Activated naive CD8-positive, alpha-beta T cell (primary cell): ENCODE results near the gene MALL.
"Not testable (repeated sequence)": the region's sequence is repeated elsewhere in the genome, so short reads cannot be mapped to it uniquely, and the experiment has no call there.

Experiments used
- H3K27ac Mint-ChIP-seq: one replicate; pipeline ENCODE4 v1.8.0; 2021; ENCODE audit warnings: mixed read lengths
- H3K27me3 Mint-ChIP-seq: one replicate; pipeline ENCODE4 v1.8.0; 2021; ENCODE audit warnings: mixed read lengths
- H3K36me3 Mint-ChIP-seq: one replicate; pipeline ENCODE4 v1.8.0; 2021; ENCODE audit warnings: mixed read lengths
- H3K4me1 Mint-ChIP-seq: one replicate; pipeline ENCODE4 v1.8.0; 2021; ENCODE audit warnings: low read depth, mixed read lengths
- H3K4me3 Mint-ChIP-seq: one replicate; pipeline ENCODE4 v1.8.0; 2021; ENCODE audit warnings: mild to moderate bottlenecking, mixed read lengths
- H3K9me3 Mint-ChIP-seq: one replicate; pipeline ENCODE4 v1.8.0; 2021; ENCODE audit warnings: low read depth, mixed read lengths

The MALL gene

GRCh38 chr2:110094884-110095534 is 20.6 kb downstream of the MALL start:
- not testable (repeated sequence) for H3K4me3 Mint-ChIP-seq, H3K36me3 Mint-ChIP-seq, H3K9me3 Mint-ChIP-seq, H3K27me3 Mint-ChIP-seq, H3K27ac Mint-ChIP-seq, H3K4me1 Mint-ChIP-seq

GRCh38 chr2:110093924-110094323 is 21.7 kb downstream of the MALL start:
- H3K9me3 Mint-ChIP-seq, H3K4me3 Mint-ChIP-seq, H3K27me3 Mint-ChIP-seq, H3K27ac Mint-ChIP-seq, H3K36me3 Mint-ChIP-seq, H3K4me1 Mint-ChIP-seq: not testable (repeated sequence)

- H3K36me3 Mint-ChIP-seq, H3K4me3 Mint-ChIP-seq, H3K27me3 Mint-ChIP-seq, H3K27ac Mint-ChIP-seq, H3K9me3 Mint-ChIP-seq, H3K4me1 Mint-ChIP-seq: not testable (repeated sequence)
Measured at GRCh38 chr2:110090164-110090563, 25.5 kb downstream of the MALL start.

GRCh38 chr2:110083757-110084156 is 31.9 kb downstream of the MALL start:
- H3K27me3 Mint-ChIP-seq, H3K9me3 Mint-ChIP-seq, H3K4me3 Mint-ChIP-seq, H3K27ac Mint-ChIP-seq, H3K36me3 Mint-ChIP-seq, H3K4me1 Mint-ChIP-seq: not testable (repeated sequence)

- not testable (repeated sequence) for H3K27ac Mint-ChIP-seq, H3K36me3 Mint-ChIP-seq, H3K4me1 Mint-ChIP-seq, H3K9me3 Mint-ChIP-seq, H3K4me3 Mint-ChIP-seq, H3K27me3 Mint-ChIP-seq
Measured at GRCh38 chr2:110083162-110083561, 32.5 kb downstream of the MALL start.

GRCh38 chr2:110078104-110078503 is 37.5 kb downstream of the MALL start:
- H3K36me3 Mint-ChIP-seq, H3K27me3 Mint-ChIP-seq, H3K4me3 Mint-ChIP-seq: not testable (repeated sequence)

GRCh38 chr2:110075896-110076295 is 39.7 kb downstream of the MALL start:
- not testable (repeated sequence) for H3K4me3 Mint-ChIP-seq, H3K9me3 Mint-ChIP-seq, H3K36me3 Mint-ChIP-seq, H3K27ac Mint-ChIP-seq, H3K4me1 Mint-ChIP-seq, H3K27me3 Mint-ChIP-seq

More at GRCh38 chr2:110078104-110078503, 37.5 kb downstream of the MALL start:
- H3K27ac Mint-ChIP-seq, H3K4me1 Mint-ChIP-seq, H3K9me3 Mint-ChIP-seq: not testable (repeated sequence)

- not testable (repeated sequence) for H3K9me3 Mint-ChIP-seq, H3K27ac Mint-ChIP-seq, H3K4me1 Mint-ChIP-seq, H3K36me3 Mint-ChIP-seq, H3K4me3 Mint-ChIP-seq, H3K27me3 Mint-ChIP-seq
Measured at GRCh38 chr2:110069869-110070268, 45.8 kb downstream of the MALL start.

GRCh38 chr2:110068153-110068552 is 47.5 kb downstream of the MALL start:
- not testable (repeated sequence) for H3K27me3 Mint-ChIP-seq, H3K4me3 Mint-ChIP-seq, H3K27ac Mint-ChIP-seq, H3K9me3 Mint-ChIP-seq, H3K36me3 Mint-ChIP-seq, H3K4me1 Mint-ChIP-seq

- not testable (repeated sequence) for H3K4me3 Mint-ChIP-seq, H3K36me3 Mint-ChIP-seq, H3K9me3 Mint-ChIP-seq, H3K27me3 Mint-ChIP-seq, H3K27ac Mint-ChIP-seq, H3K4me1 Mint-ChIP-seq
Measured at GRCh38 chr2:110062332-110062731, 53.3 kb downstream of the MALL start.

GRCh38 chr2:110060550-110060949 is 55.1 kb downstream of the MALL start:
- H3K4me3 Mint-ChIP-seq, H3K27me3 Mint-ChIP-seq, H3K9me3 Mint-ChIP-seq, H3K36me3 Mint-ChIP-seq, H3K27ac Mint-ChIP-seq, H3K4me1 Mint-ChIP-seq: not testable (repeated sequence)

- H3K4me3 Mint-ChIP-seq, result not testable (repeated sequence)
Measured at GRCh38 chr2:110059694-110060358, 55.8 kb downstream of the MALL start.

GRCh38 chr2:110059009-110059693 is 56.5 kb downstream of the MALL start:
- not testable (repeated sequence) for H3K36me3 Mint-ChIP-seq, H3K27ac Mint-ChIP-seq, H3K4me1 Mint-ChIP-seq, H3K27me3 Mint-ChIP-seq, H3K9me3 Mint-ChIP-seq, H3K4me3 Mint-ChIP-seq

More at GRCh38 chr2:110059694-110060358, 55.8 kb downstream of the MALL start:
- H3K9me3 Mint-ChIP-seq, H3K27me3 Mint-ChIP-seq, H3K27ac Mint-ChIP-seq, H3K4me1 Mint-ChIP-seq, H3K36me3 Mint-ChIP-seq: not testable (repeated sequence)

- not testable (repeated sequence) for H3K36me3 Mint-ChIP-seq, H3K4me1 Mint-ChIP-seq
Measured at GRCh38 chr2:110058034-110058433, 57.6 kb downstream of the MALL start.

GRCh38 chr2:110055819-110056408 is 59.7 kb downstream of the MALL start:
- not testable (repeated sequence) for H3K36me3 Mint-ChIP-seq, H3K4me3 Mint-ChIP-seq, H3K27me3 Mint-ChIP-seq, H3K4me1 Mint-ChIP-seq, H3K27ac Mint-ChIP-seq, H3K9me3 Mint-ChIP-seq

More at GRCh38 chr2:110058034-110058433, 57.6 kb downstream of the MALL start:
- not testable (repeated sequence) for H3K9me3 Mint-ChIP-seq, H3K27me3 Mint-ChIP-seq, H3K27ac Mint-ChIP-seq, H3K4me3 Mint-ChIP-seq
